ENCODE measurements around the gene MESD.

Gene MESD

DNA sequence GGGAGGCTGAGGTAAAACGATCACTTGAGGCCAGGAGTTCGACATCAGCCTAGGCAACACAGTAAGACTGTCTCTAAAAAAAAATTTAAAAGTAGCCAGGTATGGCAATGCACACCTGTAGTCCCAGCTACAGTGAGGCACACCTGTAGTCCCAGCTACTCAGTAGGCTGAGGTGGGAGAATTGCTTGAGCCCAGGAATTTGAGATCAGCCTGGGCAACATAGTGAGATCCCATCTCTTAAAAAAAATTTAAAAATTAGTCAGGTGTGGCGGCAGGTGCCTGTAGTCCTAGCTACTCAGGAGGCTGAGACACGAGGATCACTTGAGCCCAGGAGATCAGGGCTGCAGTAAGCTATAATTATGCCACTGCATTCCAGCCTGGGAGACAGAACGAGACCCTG, 6.8 kb downstream of the MESD start:
- DNase-seq (ENCODE audit: insufficient read length, low spot score) (no peak), FAIRE-seq (no peak)
- TF ChIP-seq SPI1 (IDR thresholded peaks at IDR 0.05; ENCODE audit: low read depth, low read length) (no peak), TAF1 (IDR thresholded peaks at IDR 0.05; ENCODE audit: low read depth, low read length) (no peak), POLR2A (IDR thresholded peaks at IDR 0.05; ENCODE audit: low read depth, low read length) (no peak), PAX5 (IDR thresholded peaks at IDR 0.05; ENCODE audit: insufficient read depth, low read length, severe bottlenecking) (no peak), POLR2AphosphoS5 (IDR thresholded peaks at IDR 0.05; ENCODE audit: low read depth, low read length) (no peak), POU2F2 (IDR thresholded peaks at IDR 0.05; ENCODE audit: low read depth, low read length) (no peak)

DNA sequence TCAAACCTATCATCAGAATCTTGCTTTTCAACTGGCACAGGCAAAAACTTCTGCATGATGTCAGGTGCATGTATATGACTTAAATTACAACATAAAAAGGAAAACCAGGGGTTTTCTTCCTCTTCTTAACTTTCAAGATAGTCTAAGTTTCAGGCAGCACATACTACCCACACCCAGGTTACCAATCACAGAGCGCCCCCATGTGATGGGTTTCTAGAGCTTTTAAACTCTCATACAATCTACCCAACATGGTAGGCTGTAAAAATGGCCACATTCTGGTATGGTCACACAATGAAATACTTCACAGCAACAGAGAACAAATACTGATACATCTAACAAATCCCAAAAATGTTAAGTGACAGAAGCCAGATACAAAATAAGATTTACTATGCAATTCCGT, 7.4 kb downstream of the MESD start:
- no peak for TF ChIP-seq POLR2AphosphoS5 (IDR thresholded peaks at IDR 0.05; ENCODE audit: low read depth, low read length)
- no peak for TF ChIP-seq PAX5 (IDR thresholded peaks at IDR 0.05; ENCODE audit: insufficient read depth, low read length, severe bottlenecking)
- no peak for TF ChIP-seq POLR2A (IDR thresholded peaks at IDR 0.05; ENCODE audit: low read depth, low read length)
- TF ChIP-seq SPI1 (IDR thresholded peaks at IDR 0.05; ENCODE audit: low read depth, low read length), result no peak
- no peak for TF ChIP-seq TAF1 (IDR thresholded peaks at IDR 0.05; ENCODE audit: low read depth, low read length)
- no peak for TF ChIP-seq POU2F2 (IDR thresholded peaks at IDR 0.05; ENCODE audit: low read depth, low read length)
- no peak for DNase-seq (ENCODE audit: insufficient read length, low spot score)
- no peak for FAIRE-seq

DNA sequence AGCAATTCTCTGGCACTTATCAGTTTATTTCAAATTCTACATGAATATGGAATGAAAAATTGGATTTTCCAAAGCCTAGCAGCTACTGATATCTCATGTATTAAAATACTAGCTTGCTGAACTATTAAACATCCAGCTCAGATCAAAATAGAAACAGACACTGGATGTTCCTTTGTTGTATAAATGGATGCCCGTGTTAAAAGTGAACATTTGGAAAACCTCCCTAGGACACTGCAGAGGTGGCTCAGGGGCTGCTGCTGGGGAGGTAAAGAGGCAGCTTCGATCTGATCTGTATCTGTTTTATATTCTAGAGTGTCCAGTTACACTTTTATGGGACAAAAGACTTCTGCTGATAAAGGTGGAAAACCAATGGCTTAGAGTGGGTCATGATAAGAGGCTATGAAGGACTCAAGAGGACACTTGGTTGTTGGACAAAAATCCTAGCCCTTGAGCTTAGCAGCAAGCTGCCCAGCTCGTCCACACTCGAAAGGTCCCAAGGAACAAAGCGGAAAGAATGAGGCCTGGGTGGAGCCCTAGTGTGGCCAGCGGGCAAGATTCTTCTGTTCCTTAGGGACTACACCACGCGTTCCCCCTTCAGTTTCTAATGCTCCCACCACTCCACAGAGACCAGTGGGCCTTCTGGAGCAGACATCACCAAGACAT, 9.9 kb downstream of the MESD start:
- TF ChIP-seq TAF1 (IDR thresholded peaks at IDR 0.05; ENCODE audit: low read depth, low read length) (no peak), SPI1 (IDR thresholded peaks at IDR 0.05; ENCODE audit: low read depth, low read length) (no peak), POU2F2 (IDR thresholded peaks at IDR 0.05; ENCODE audit: low read depth, low read length) (no peak), POLR2A (IDR thresholded peaks at IDR 0.05; ENCODE audit: low read depth, low read length) (no peak)

DNA sequence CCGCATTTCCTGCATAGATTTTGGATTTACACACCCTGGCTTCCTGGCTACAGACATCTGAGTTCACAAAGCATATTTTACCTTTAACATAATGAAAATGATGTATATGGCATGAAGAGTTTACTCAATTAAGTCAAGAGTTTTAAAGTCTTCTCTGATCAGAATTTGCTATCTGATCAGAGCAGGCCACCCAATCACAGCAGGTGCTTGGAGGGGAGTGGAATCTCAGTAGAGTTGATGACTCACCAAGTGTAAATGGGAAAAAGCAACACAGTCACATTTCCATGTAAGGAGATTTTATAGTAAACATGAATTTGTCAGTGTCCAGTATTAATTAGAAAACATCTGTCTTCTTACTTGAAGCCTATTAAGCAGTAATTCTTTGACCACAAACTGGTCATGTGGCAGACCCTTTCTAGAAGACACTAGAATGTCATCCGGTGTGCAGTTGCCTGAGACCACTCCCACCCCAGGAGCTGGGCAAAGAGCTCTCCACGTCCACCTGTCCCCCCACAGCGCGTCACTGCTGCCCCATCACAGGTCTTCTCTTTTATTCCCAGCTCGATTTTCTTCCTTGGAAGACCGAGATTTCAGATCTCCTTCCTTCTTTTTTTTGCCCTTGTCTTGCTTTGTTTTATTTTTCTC, 10.8 kb downstream of the MESD start:
- TF ChIP-seq PAX5 (IDR thresholded peaks at IDR 0.05; ENCODE audit: insufficient read depth, low read length, severe bottlenecking) (no peak), TAF1 (IDR thresholded peaks at IDR 0.05; ENCODE audit: low read depth, low read length) (no peak), POU2F2 (IDR thresholded peaks at IDR 0.05; ENCODE audit: low read depth, low read length) (no peak), POLR2AphosphoS5 (IDR thresholded peaks at IDR 0.05; ENCODE audit: low read depth, low read length) (no peak), POLR2A (IDR thresholded peaks at IDR 0.05; ENCODE audit: low read depth, low read length) (no peak), SPI1 (IDR thresholded peaks at IDR 0.05; ENCODE audit: low read depth, low read length) (no peak)
- FAIRE-seq, result no peak
- no peak for DNase-seq (ENCODE audit: insufficient read length, low spot score)

More for the DNA sequence above, 9.9 kb downstream of the MESD start:
- FAIRE-seq (no peak), DNase-seq (ENCODE audit: insufficient read length, low spot score) (no peak)

DNA sequence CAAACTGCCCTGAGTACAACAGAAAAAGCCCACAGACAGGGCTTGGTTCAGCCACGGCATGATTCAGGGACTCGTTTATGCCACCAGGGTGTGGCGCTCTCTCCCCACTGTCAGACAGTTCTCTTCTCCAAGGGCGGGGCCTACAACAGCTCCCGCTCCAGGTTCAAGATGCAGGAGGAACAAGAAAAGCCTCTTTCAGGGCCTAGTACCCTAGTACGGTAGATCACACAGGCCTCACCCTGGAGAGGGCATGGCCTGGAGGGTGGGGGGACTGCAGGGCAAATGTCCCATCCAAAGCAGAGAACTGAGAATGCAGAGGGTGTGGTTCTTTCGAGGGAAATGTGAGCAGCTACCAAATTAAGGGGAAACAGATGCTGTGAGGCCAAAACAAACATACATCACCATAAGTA, 12.0 kb downstream of the MESD start:
- DNase-seq (ENCODE audit: insufficient read length, low spot score) (no peak), FAIRE-seq (no peak)
- no peak for TF ChIP-seq POLR2A (IDR thresholded peaks at IDR 0.05; ENCODE audit: low read depth, low read length)
- TF ChIP-seq TAF1 (IDR thresholded peaks at IDR 0.05; ENCODE audit: low read depth, low read length), result no peak
- no peak for TF ChIP-seq POU2F2 (IDR thresholded peaks at IDR 0.05; ENCODE audit: low read depth, low read length)
- TF ChIP-seq POLR2AphosphoS5 (IDR thresholded peaks at IDR 0.05; ENCODE audit: low read depth, low read length), result no peak
- no peak for TF ChIP-seq SPI1 (IDR thresholded peaks at IDR 0.05; ENCODE audit: low read depth, low read length)
- TF ChIP-seq PAX5 (IDR thresholded peaks at IDR 0.05; ENCODE audit: insufficient read depth, low read length, severe bottlenecking), result no peak

DNA sequence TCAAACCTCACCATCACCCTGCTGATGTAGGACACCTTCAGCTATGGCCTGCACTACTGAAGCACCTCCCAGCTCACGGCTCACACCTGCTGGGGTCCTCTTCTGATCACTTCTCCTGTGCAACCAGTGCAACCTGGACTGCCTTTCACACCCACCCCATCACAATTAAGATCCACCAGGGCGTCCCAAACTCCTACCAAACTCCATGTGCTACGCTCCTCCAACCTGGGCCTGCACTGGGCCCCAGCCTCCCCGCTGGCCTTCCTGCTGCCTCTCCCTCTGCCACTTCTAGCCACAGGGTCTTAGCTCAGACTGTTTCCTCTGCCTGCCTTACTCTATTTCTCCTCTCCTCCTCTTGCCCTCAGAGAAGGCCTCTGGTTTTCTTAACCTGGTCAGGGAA, 12.8 kb downstream of the MESD start:
- no peak for FAIRE-seq
- DNase-seq (ENCODE audit: insufficient read length, low spot score), result no peak
- TF ChIP-seq POLR2A (IDR thresholded peaks at IDR 0.05; ENCODE audit: low read depth, low read length) (no peak), PAX5 (IDR thresholded peaks at IDR 0.05; ENCODE audit: insufficient read depth, low read length, severe bottlenecking) (no peak), POU2F2 (IDR thresholded peaks at IDR 0.05; ENCODE audit: low read depth, low read length) (no peak), TAF1 (IDR thresholded peaks at IDR 0.05; ENCODE audit: low read depth, low read length) (no peak), POLR2AphosphoS5 (IDR thresholded peaks at IDR 0.05; ENCODE audit: low read depth, low read length) (no peak), SPI1 (IDR thresholded peaks at IDR 0.05; ENCODE audit: low read depth, low read length) (no peak)

DNA sequence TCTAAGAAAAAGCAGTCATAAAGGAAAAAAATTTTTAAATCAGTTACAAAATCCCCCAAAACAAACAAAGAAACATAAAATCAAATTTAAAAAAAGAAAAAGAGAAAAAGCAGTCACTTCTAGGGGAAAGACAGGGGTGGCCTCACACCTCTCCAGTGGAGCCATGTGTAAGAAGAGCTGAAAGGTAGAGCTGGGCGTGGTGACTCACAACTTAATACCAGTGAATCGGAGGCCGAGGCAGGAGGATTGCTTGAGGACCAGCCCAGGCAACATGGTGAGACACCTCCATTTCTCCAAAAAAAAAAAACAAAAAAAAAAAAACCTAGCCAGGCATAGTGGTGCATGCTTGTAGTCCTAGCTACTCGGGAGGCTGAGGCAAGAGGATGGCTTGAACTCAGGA, 14.7 kb downstream of the MESD start:
- TF ChIP-seq TAF1 (IDR thresholded peaks at IDR 0.05; ENCODE audit: low read depth, low read length) (no peak), SPI1 (IDR thresholded peaks at IDR 0.05; ENCODE audit: low read depth, low read length) (no peak), POU2F2 (IDR thresholded peaks at IDR 0.05; ENCODE audit: low read depth, low read length) (no peak), POLR2A (IDR thresholded peaks at IDR 0.05; ENCODE audit: low read depth, low read length) (no peak), POLR2AphosphoS5 (IDR thresholded peaks at IDR 0.05; ENCODE audit: low read depth, low read length) (no peak), PAX5 (IDR thresholded peaks at IDR 0.05; ENCODE audit: insufficient read depth, low read length, severe bottlenecking) (no peak)
- FAIRE-seq (no peak), DNase-seq (ENCODE audit: insufficient read length, low spot score) (no peak)

DNA sequence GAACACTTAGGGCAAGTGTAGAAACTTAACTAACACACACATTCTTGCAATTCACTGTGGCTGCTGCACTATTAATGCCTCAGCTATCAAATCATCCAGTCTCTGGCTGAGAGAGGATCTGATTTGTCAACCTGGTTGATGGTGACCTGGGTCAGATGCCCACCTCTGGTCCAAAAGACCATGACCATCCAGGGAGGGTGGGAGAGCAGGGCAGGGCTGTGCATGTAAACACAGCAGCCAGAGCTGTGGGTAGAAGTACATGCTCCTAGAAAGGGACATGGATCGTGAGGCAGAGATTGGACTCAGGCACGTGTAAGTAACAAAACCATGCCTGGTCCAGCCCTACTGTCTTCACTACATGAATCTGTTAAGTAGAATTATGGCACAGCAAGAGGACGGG, 17.3 kb downstream of the MESD start:
- FAIRE-seq (no peak), DNase-seq (ENCODE audit: insufficient read length, low spot score) (no peak)
- TF ChIP-seq SPI1 (IDR thresholded peaks at IDR 0.05; ENCODE audit: low read depth, low read length), result no peak
- TF ChIP-seq TAF1 (IDR thresholded peaks at IDR 0.05; ENCODE audit: low read depth, low read length), result no peak
- TF ChIP-seq POU2F2 (IDR thresholded peaks at IDR 0.05; ENCODE audit: low read depth, low read length), result no peak
- TF ChIP-seq POLR2AphosphoS5 (IDR thresholded peaks at IDR 0.05; ENCODE audit: low read depth, low read length), result no peak
- TF ChIP-seq PAX5 (IDR thresholded peaks at IDR 0.05; ENCODE audit: insufficient read depth, low read length, severe bottlenecking), result no peak
- TF ChIP-seq POLR2A (IDR thresholded peaks at IDR 0.05; ENCODE audit: low read depth, low read length), result no peak

DNA sequence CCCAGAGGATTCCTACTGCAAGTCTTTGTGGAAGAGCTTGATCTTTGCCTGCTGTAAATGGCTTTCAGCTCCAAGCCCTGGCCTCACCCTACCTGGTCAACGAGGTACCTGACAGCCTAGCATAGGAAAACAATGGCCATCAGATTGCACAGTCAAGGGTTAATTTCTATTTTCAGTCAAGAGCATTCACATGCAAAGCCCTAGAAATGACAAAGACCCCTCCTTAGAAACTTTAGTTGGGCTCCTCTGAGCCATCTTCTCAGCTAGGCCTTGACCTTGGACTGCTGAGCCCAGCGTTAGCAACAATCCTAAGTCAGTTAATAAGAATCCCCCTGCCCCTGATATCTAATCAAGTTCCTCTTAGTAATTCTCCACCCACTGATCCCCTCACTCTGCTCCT, 18.5 kb downstream of the MESD start:
- FAIRE-seq, result no peak

More for the DNA sequence above, 18.5 kb downstream of the MESD start:
- no peak for TF ChIP-seq POLR2A (IDR thresholded peaks at IDR 0.05; ENCODE audit: low read depth, low read length)
- no peak for TF ChIP-seq PAX5 (IDR thresholded peaks at IDR 0.05; ENCODE audit: insufficient read depth, low read length, severe bottlenecking)
- no peak for TF ChIP-seq SPI1 (IDR thresholded peaks at IDR 0.05; ENCODE audit: low read depth, low read length)
- TF ChIP-seq TAF1 (IDR thresholded peaks at IDR 0.05; ENCODE audit: low read depth, low read length), result no peak
- no peak for TF ChIP-seq POU2F2 (IDR thresholded peaks at IDR 0.05; ENCODE audit: low read depth, low read length)
- no peak for TF ChIP-seq POLR2AphosphoS5 (IDR thresholded peaks at IDR 0.05; ENCODE audit: low read depth, low read length)
- no peak for DNase-seq (ENCODE audit: insufficient read length, low spot score)

Measured in GM12891 (cell line).